H1 (cell line): ENCODE results near the gene AHDC1. TPM values are rescaled to one million over a fixed set of nuclear protein-coding genes. Genes with fewer than 3 reads are reported as not detected.

ENCODE experiments used
- CTCF ChIP-seq, 3 experiments: IDR thresholded peaks; 1 replicate in 2 of 3; 2 replicates in 1 of 3; pipeline versions ENCODE4 v1.5.1 to v1.6.1; 2011; ENCODE audit warnings: low read length in 3 of 3, mild to moderate bottlenecking in 3 of 3, inconsistent platforms in 2 of 3, low read depth in 1 of 3, moderate library complexity in 1 of 3; ENCODE audit not compliant: insufficient read depth in 1 of 3; ENCODE audit errors: control extremely low read depth in 1 of 3
- RAD21 ChIP-seq, 2 experiments: IDR thresholded peaks in 1 of 2; conservative IDR thresholded peaks in 1 of 2; 2 replicates each; pipeline ENCODE4 v1.6.1; 2011; ENCODE audit warnings: low read depth in 2 of 2, low read length in 2 of 2, improper control_type of control experiment in 1 of 2, inconsistent platforms in 1 of 2, mild to moderate bottlenecking in 1 of 2, moderate library complexity in 1 of 2
- SIX5 ChIP-seq: IDR thresholded peaks from 2 replicates; pipeline ENCODE4 v1.6.1; 2011; ENCODE audit warnings: mild to moderate bottlenecking, low read depth, low read length
- SP2 ChIP-seq: IDR thresholded peaks from 2 replicates; pipeline ENCODE4 v1.6.1; 2012; ENCODE audit warnings: mild to moderate bottlenecking, low read length, inconsistent platforms
- ZNF274 ChIP-seq: IDR thresholded peaks from 2 replicates; pipeline ENCODE4 v1.7.0; 2012; ENCODE audit warnings: low read length, borderline replicate concordance; ENCODE audit errors: extremely low read depth
- polyA plus RNA-seq, 7 experiments: library from polyadenylated mRNA; depleted of rRNA in 3 of 7; stranded (reverse) in 5 of 7; unstranded in 2 of 7; fragments of >200 nt in 5 of 7; fragments of 200-250 nt in 2 of 7; gene quantifications; 1 replicate in 5 of 7; 2 replicates in 1 of 7; 4 replicates in 1 of 7; pipeline versions ENCODE4 v1.2.1 to v1.2.3, GENCODE V29; 2011 to 2013; ENCODE audit warnings: missing spikeins in 2 of 7, mixed read lengths in 2 of 7
- total RNA-seq: library from RNA; stranded (reverse); fragmentation: NEBNext Ultra II Directional; extraction: Animal tissue kit (Norgen Biotek cat#: 25700); gene quantifications from 2 replicates; pipeline ENCODE4 v1.2.1, GENCODE V29; 2021

The AHDC1 gene
- total and polyA plus RNA-seq, 2 of the 8 experiments (the other 6 are each of a cell fraction or from before 2014, with no cell fraction given), result 4.4 to 35.1 TPM

- TF ChIP-seq RAD21 (IDR thresholded peaks at IDR 0.05 in 1 of 2, conservative IDR thresholded peaks at IDR 0.05 in 1 of 2; ENCODE audit: low read depth in 2 of 2, low read length in 2 of 2) (no peak), CTCF (IDR thresholded peaks at IDR 0.05; ENCODE audit: control extremely low read depth in 1 of 3, insufficient read depth in 1 of 3, low read depth in 1 of 3, low read length in 3 of 3) (no peak), SP2 (no peak), ZNF274 (no peak), SIX5 (no peak)
Measured at GRCh38 chr1:27650171-27650538, 46.2 kb upstream of the AHDC1 start (continued).
